Measurements from ENCODE around the gene ARFGEF2.
"Not testable (repeated sequence)": the region's sequence is repeated elsewhere in the genome, so short reads cannot be mapped to it uniquely, and the experiment has no call there.

ARFGEF2 gene

DNA sequence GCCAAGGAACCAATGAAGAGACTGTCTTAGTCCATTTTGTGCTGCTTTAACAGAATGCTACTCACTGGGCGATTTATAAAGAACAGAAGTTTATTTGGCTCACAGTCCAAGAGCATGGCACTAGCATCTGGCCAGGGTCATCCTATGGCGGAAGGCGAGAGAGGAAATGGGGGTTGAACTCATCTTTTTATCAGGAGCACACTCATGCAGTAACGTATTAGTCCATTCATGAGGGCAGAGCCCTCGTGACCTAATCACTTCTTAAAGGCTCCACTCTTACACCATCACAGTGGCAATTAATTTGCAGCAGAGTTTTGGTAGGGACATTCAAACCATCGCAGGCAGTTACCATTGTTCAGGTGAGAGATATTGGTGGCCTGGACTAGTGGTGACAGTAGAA, 8.5 kb downstream of the ARFGEF2 start:
- DNase-seq (ENCODE audit: low read depth) = no peak

DNA sequence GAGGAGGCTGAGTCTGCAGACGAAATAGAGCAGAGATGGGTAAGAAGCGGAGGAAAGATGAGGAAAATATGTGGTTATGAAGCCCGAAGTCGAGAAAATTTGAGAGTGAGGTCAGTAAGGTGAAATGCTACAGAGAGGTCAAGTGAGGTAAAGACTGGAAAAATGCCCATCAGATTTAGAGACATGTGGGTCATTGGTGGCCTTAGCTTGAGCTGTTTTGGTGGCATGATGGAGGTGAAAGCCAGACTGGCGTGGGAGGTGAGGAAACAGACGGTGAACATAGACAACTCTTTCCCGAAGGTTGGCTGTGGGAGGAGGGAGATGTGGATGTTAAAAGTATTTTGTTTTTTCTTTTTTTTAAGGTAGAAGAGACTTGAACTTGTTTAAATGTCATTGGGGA, 9.4 kb downstream of the ARFGEF2 start:
- DNase-seq (ENCODE audit: low read depth) = no peak

DNA sequence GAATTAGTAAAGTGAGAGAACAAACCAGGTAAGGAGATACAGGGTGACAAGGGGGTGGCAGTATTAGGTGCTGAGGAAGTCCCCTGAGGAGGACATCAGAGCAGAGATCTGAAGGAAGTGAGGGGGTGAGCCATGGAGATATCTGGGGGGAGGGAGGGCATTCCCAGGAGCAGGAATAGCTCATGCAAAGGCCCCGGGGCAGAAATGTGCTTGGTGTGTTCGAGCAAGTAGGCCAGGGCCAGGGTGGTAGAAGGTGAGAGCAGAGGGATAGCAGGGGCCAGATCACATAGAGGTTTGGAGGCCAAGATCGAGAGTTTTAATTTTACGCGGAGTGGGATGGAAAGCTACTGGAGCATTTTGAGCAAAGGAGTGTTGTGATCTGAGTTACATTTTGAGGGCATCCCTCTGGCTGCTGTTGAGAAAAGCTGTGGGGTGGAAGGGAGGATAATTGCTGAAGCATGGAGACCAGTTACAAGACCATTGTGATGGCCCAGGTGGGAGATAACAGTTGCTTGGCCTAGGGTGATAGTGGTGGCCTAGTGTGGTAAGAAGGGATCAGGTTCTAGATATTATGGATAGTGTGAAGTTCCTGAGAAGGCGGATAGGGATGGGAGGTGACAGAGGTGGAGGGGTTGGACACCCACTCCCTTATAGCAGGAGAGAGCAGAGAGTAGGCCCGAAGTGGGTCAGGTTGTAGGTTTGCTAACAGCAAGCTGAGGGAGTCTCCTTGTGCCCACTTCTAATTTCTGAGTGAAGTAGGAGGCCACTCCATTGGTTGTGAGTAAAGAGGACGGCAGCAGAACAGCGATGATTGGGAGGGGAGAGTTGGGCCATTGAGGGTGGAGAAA, 10.2 kb downstream of the ARFGEF2 start:
- DNase-seq (ENCODE audit: low read depth) = no peak

DNA sequence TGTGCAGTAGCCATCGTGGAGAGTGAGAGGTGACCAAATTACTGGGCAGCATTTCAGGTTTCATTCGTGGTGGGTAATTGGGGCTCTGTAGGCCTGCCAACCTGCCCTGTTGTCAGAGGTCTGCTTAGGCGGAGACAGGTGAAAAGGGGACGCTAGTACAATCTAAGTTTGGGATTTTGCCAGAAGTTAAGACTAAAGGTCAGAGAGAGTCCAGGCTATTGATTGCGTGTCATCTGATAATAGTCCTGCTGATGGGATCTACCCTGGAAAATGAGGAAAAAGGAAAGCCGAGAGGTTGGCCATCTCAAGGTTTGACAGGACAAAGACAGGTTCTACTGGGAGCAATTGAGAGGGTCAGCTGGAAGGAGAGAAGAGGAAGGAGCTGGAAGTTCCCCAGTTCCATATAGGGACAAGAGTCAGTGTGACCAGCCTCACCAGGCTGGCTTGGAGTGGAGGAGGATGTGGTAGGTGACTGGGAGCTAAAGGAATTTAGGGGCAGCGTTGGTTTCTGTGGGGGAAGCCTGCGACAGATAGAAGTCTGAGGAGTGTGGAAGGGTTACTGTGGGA, 10.9 kb downstream of the ARFGEF2 start:
- DNase-seq (ENCODE audit: low read depth) = no peak

DNA sequence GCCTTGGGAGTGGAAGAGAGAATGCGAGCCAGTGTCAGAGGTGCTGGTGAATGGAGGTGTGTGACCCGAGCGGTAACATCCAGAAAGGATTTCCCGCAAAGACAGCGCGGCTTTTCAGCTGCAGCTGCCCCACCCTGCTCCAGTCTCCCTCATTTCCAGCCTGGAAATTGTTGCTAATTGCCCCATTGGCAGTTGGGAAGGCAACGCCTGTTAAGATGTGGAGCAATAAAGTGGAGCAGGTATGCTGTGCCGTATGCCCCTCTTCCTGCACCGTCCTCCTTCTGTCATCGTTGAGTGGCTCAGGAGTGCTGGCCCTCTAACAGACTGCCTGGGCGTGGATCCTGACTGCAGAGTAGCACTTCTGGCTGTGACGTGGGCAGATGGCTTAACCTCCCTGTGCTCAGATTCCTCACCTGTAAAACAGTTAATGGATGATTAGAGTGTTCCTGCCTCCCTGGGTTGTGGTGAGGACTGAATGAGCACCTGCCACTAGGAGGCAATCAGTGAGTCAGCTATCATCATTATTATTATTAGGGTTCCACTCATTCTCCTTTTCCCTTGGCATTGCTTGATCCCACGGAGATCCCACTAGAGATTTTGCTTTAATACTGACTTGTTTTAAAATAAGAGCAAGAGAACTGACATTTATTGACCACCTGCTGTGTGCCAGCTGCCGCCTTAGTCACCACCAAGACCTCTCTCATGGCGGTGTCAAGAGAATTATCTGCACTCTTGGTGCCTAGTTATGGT, 11.7 kb downstream of the ARFGEF2 start:
- DNase-seq (ENCODE audit: low read depth) = no peak

DNA sequence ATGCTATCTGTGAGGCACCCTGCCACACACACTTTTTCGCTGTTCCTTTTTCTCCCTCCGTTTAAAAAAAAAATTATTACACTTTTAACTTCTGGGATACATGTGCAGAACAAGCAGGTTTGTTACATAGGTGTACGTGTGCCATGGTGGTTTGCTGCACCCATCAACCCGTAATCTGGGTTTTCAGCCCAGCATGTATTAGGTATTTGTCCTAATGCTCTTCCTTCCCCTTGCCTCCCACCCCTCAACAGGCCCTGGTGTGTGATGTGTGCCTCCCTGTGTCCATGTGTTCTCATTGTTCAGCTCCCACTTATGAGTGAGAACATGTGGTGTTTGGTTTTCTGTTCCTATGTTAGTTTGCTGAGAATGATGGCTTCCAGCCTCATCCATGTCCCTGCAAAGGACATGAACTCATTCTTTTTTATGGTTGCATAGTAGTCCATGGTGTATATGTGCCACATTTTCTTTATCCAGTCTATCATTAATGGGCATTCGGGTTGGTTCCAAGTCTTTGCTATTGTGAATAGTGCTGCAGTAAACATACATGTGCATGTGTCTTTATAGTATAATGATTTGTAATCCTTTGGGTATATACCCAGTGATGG, 12.9 kb downstream of the ARFGEF2 start:
- DNase-seq (ENCODE audit: low read depth) = not testable (repeated sequence)

DNA sequence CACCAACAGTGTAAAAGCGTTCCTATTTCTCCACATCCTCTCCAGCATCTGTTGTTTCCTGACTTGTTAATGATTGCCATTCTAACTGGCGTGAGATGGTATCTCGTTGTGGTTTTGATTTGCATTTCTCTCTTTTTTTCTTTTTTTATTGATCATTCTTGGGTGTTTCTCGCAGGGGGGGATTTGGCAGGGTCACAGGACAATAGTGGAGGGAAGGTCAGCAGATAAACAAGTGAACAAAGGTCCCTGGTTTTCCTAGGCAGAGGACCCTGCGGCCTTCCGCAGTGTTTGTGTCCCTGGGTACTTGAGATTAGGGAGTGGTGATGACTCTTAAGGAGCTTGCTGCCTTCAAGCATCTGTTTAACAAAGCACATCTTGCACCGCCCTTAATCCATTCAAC, 13.5 kb downstream of the ARFGEF2 start:
- DNase-seq (ENCODE audit: low read depth) = not testable (repeated sequence)

DNA sequence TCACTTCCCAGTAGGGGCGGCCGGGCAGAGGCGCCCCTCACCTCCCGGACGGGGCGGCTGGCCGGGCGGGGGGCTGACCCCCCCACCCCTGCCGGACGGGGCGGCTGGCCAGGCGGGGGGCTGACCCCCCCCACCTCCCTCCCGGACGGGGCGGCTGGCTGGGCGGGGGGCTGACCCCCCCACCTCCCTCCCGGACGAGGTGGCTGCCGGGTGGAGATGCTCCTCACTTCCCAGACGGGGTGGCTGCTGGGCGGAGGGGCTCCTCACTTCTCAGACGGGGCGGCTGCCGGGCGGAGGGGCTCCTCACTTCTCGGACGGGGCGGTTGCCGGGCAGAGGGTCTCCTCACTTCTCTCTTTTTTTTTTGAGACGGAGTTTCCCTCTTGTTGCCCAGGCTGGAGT, 14.7 kb downstream of the ARFGEF2 start:
- DNase-seq (ENCODE audit: low read depth) = not testable (repeated sequence)

DNA sequence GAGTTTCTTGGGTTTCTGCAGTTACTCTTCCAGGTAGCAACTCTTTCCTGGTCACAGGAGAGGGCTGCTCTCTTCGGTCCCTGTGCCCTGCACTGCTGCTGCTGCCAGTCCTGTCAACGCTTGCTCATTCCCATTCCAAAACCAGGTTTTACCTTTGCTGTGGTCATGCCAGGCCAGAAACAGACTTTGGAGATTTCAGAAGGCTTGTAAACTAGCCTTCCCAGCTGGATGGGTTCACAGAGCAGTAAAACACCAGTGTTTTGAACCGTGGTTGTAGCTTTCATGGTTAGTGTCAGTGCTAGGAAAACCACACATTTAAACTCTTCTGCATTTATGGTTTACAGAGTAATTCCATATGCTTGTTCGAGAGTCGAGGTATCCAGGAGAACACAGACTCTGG, 16.2 kb downstream of the ARFGEF2 start:
- no peak for DNase-seq (ENCODE audit: low read depth)

DNA sequence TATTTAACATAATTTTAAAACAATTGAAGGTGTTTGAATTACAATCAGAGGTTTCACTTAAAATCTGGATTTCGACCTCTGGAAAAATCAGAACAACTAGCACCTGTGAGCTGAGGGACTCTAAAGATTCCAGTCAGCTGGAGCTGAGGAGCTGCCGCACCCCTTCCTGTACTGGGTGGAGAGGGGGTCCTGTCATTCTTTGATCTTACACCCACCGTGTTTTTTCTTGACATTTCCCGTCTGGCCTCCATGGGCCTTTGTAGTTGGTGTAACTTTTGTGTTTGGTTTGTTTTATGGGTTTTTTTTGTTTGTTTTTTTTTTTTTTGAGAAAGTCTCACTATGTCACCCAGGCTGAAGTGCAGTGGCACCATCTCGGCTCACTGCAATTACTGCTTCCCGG, 17.2 kb downstream of the ARFGEF2 start:
- no peak for DNase-seq (ENCODE audit: low read depth)

DNA sequence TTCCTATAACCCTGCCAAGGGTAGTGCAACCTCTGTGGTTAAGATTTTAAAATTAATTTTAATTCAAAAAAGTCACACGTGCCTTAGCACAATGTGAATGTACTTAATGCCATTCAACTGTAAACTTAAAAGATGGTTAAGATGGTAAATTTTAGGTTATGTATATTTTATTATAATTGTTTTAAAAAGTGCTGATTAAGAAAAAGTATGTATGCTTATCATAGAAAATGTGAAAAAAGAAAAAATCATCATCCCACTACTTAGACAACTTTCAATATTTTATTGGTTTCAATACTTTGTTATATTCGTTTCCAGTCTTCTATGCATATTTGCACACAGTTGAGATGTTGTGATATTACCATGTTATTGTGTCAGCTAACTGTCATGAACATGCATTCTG, 18.7 kb downstream of the ARFGEF2 start:
- DNase-seq (ENCODE audit: low read depth) = no peak

DNA sequence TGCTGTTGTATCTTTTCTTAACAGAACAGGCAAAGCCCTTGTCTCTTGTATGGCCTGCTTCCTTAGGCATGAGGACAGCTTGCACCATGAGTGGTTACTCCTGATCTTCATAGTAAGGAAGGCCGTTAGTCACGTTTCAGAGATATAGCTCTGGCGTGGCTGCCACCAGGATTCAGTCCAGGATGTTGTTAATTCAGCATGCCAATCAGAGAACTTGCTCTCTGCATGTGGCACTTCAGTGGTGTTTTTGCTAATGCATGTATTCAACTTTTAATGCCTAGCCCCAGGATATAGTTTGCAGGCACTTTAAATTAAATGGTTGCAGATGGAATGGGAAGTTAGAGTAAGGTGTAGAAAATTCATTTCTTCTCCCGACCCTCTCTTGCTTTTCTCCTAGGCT, 20.0 kb downstream of the ARFGEF2 start:
- DNase-seq (ENCODE audit: low read depth) = no peak

DNA sequence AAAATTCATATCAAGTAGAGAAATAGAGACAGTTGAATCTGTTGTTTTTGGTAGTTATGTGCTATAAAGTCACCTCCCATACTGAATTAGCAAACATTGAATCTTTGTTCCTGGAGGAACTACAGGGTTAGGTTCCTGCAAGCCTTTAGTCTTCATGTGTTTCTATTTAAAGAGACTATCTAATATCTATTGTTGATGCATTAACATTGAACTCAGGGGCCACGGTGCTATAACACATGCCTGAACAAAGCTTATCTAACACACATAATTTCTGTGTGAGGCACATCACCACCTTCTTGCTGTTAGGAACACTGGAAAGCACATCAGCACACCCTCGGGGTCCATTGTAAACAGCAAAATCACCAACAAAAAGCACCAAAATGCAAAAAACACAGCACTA, 21.2 kb downstream of the ARFGEF2 start:
- DNase-seq (ENCODE audit: low read depth) = no peak

DNA sequence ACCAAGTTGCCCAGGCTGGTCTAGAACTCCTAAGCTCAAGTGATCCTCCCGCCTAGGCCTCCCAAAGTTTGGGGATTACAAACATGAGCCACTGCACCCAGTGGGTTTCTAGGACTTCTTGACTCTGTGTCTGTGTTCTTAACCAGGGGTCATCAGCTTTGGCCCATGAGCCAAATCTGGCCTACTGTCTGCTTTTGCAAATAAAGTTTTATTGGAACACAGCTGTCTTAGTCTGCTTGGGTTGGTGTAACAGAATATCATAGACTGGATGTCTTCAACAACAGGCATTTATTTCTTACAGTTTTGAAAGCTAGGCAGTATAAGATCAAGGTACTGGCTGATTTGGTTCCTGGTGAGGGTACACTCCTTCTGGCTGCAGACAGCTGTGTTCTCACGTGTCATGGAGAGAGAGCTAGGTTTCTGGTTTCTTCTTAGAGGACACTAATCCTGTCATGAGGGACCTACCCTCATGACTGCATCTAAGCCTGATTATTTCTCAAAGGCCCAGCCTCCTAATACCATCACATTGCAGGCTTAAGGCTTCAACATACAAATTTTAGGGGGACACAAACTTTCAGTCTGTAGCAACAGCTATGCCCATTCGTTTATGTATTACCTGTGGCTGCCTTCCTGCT, 23.3 kb downstream of the ARFGEF2 start:
- no peak for DNase-seq (ENCODE audit: low read depth)

DNA sequence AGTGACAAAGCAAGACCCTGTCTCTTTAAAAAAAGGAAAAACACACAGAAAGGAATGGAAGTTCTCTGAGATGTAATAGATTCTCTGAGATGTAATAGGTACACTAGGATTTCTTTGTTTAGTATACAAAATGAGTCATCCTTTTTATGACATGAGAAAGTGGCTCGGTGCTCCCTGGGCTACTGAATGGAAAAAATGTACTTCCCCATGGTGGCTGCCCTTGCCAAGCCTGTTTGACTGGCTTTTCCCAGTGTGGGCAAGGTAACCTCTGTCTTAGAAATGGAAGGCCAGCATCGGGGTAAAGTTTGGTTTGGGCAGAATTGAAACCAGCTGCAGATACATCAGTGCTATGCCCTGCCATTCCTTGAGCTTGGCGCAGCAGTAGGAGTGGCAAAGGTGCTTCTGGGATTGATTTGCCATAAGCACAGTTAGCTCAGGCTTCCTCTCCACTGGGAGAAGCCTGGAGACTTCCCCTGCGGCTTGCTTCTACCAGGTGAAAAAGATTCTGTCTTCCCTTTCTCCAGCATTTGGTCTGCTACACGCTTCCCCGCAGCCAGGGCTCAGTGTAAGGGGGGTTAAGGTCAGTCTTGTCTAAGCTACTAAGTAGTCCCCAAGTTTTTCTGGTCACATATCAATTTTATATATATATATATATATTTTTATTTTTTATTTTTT, 24.5 kb downstream of the ARFGEF2 start:
- DNase-seq (ENCODE audit: low read depth) = peak; percentile 55

DNA sequence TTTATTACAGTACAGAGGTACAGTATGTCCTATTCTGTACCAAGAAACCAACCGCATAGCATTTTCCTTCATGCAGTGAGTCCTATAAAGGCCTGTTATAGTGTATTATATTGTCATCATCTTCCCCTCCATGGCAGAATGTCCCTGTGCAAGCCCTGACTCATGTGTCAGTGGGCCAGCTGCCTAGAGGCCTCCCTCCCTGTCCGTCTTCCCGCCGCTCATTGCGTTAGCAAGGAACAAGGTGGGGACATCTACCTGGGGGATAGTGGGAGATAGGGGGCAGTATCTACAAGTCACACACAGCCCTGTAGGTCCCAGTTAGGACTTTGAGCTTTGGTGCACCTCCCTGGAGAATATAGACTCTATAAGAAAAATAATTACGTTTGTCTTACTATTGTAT, 27.1 kb downstream of the ARFGEF2 start:
- no peak for DNase-seq (ENCODE audit: low read depth)

DNA sequence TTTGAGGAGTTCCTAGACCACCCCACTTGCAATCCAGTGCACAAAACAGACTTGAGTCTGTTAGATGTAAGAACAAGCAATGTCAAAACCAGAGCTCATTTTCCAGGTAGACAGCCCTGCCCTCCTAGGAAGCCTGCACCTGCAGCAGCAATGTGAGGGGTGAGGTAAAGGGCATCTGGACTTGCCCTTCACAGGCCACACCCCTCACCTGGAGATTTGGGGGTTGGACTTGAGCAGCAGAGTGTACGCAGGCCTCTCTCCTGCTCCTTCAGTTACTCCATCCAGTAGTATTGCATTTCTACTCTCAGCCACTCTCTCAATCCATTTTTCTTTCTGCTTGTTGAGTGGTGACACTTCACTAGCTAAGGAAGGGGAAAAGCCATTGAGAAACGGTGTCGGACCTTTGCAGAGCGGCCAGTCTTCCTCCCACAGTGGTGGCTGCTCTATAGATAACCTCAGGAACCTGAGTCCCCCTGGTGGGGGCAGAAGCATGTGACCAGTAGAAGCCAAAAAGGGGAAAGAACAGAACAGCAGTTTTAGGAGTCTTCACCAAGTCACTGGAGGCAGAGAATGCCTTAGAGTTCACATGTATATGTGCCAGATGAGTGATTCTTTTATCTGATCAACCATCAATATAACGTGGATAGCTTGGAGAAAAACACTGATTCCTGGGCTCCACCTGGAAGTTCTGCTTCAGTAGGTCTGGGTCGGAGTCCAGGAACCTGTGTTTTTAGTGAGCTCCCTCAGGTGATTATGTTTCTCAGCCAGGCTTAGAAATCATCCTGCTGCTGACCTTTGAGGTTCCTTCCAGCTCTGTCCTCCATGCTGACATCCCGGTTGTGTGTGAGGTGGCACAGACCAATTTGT, 28.0 kb downstream of the ARFGEF2 start:
- DNase-seq (ENCODE audit: low read depth) = no peak

DNA sequence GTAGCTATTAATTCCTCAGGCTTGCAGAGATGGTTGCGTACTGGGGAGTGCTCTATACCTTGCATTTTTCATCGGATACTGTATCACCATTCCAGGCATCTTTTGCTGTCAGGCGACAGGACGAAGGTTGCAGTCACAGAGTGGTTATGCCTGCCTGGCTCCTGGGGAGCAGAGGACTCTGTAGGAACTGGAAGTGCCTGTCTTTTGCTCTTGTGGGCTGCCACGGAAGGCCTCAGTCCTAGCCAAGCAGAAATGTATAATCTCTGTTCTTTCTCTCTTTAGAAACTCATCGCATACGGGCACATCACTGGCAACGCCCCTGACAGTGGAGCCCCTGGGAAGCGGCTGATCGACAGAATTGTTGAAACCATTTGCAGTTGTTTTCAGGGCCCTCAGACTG, 29.5 kb downstream of the ARFGEF2 start:
- DNase-seq (ENCODE audit: low read depth) = no peak

DNA sequence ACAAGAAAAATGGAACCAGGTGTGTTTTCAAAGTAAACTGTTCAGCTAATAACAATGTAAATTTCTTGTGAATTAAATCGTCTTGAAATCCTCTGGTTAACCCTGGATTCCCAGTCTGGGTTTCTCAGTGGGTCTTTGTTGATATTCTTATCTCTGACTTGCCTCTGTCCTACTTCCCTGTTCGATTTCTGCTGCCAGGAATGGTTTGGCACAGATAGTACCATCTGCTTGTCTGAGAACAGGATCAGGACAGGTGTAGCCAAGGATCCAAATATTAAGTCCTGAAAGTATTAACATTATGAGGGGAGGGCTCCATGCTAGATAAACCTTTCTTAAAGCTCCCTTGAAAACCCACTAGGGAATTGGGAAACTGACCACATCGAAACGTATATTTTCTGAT, 30.1 kb downstream of the ARFGEF2 start:
- no peak for DNase-seq (ENCODE audit: low read depth)

DNA sequence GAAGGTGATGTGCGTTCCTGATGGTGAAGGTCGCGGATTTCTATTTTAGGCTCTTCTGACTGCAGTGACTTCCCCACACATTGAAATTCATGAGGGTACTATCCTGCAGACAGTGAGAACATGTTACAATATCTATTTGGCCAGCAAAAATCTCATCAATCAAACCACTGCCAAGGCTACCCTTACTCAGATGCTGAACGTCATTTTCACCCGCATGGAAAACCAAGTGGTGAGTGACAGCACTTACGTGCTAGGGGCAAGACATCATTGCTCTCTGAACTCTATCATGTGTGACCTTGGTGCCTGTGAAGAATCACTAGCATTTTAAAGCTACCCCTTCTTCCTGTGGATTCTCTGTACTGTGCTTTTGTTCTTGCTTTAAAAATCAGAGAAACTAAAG, 31.1 kb downstream of the ARFGEF2 start:
- DNase-seq (ENCODE audit: low read depth) = no peak

DNA sequence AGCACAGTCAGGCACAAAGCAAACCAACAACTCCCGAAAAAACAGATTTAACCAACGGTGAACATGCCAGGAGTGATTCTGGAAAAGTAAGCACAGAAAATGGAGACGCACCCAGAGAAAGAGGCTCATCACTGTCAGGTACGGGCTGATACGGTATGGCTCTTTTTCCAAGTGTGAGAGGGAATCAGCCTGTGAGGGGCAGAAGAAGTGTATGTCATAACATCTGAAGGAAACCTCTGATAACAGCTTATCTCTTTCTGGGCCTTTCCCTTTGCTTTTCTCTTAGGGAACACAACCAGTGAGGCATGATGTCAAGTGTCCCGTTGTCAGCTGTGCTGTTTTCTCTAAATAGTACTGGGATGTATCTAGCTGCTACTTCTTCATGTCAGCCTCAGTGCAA, 32.1 kb downstream of the ARFGEF2 start:
- DNase-seq (ENCODE audit: low read depth) = no peak

Measured in fibroblast of gingiva (primary cell).